A549 (cell line): ENCODE data around the gene HSPA4.

Experiments used
- CHD2 ChIP-seq: fragments of 150-350 bp; IDR thresholded peaks from 2 replicates; pipeline ENCODE4 v1.6.1; 2014; ENCODE audit warnings: low read length; ENCODE audit not compliant: partially characterized antibody
- E2F6 ChIP-seq: IDR thresholded peaks from 2 replicates; pipeline ENCODE4 v1.6.1; 2012; ENCODE audit warnings: low read depth, borderline replicate concordance
- EP300 ChIP-seq, 2 experiments: fragments of >200 bp; sonication (Bioruptor Twin); formaldehyde crosslinking; IDR thresholded peaks; 2 replicates in 1 of 2; 3 replicates in 1 of 2; pipeline ENCODE4 v1.6.1; 2016 to 2017
- HOXB5 ChIP-seq: fragments of 250-450 bp; sonication (Bioruptor Pico); IDR thresholded peaks from 2 replicates; pipeline ENCODE4 v1.5.0; 2020; ENCODE audit warnings: mild to moderate bottlenecking, moderate library complexity
- MAX ChIP-seq: IDR thresholded peaks from 2 replicates; pipeline ENCODE4 v1.6.1; 2012
- POLR2A ChIP-seq: IDR thresholded peaks from 2 replicates; pipeline ENCODE4 v1.6.1; 2012; ENCODE audit warnings: mild to moderate bottlenecking, low read length
- TF ChIP-seq, protein P1 (sequence below): fragments of >200 bp; sonication (Bioruptor Twin); formaldehyde crosslinking; IDR thresholded peaks from 3 replicates; pipeline ENCODE4 v1.5.1; 2016

- TF ChIP-seq, protein P1, sequence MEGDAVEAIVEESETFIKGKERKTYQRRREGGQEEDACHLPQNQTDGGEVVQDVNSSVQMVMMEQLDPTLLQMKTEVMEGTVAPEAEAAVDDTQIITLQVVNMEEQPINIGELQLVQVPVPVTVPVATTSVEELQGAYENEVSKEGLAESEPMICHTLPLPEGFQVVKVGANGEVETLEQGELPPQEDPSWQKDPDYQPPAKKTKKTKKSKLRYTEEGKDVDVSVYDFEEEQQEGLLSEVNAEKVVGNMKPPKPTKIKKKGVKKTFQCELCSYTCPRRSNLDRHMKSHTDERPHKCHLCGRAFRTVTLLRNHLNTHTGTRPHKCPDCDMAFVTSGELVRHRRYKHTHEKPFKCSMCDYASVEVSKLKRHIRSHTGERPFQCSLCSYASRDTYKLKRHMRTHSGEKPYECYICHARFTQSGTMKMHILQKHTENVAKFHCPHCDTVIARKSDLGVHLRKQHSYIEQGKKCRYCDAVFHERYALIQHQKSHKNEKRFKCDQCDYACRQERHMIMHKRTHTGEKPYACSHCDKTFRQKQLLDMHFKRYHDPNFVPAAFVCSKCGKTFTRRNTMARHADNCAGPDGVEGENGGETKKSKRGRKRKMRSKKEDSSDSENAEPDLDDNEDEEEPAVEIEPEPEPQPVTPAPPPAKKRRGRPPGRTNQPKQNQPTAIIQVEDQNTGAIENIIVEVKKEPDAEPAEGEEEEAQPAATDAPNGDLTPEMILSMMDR: no peak
- TF ChIP-seq E2F6 (no peak), CHD2 (no peak), EP300 (IDR thresholded peaks at IDR 0.05) (no peak), POLR2A (no peak), MAX (no peak), HOXB5 (CRISPR knock-in tag) (no peak)
Measured at GRCh38 chr5:133147411-133147810, 95.6 kb downstream of the HSPA4 start.
